ENCODE data around the gene CEND1.
"Not testable (repeated sequence)": the region's sequence is repeated elsewhere in the genome, so short reads cannot be mapped to it uniquely, and the experiment has no call there.

CEND1 gene

DNA sequence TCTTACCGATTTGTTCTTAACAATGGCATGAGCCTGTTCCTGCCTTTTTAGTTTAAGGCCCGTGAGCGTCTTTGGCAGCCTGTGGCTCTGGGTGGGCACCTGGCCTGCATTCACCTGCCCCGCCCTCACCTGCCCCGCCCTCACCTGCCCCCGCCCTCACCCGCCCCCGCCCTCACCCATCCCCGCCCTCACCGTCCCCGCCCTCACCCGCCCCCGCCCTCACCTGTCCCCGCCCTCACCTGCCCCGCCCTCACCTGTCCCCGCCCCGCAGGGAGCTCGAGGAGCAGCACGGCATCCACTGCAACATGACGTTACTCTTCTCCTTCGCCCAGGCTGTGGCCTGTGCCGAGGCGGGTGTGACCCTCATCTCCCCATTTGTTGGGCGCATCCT lies 26.8 kb downstream of the CEND1 start:
- DNase-seq = no peak

DNA sequence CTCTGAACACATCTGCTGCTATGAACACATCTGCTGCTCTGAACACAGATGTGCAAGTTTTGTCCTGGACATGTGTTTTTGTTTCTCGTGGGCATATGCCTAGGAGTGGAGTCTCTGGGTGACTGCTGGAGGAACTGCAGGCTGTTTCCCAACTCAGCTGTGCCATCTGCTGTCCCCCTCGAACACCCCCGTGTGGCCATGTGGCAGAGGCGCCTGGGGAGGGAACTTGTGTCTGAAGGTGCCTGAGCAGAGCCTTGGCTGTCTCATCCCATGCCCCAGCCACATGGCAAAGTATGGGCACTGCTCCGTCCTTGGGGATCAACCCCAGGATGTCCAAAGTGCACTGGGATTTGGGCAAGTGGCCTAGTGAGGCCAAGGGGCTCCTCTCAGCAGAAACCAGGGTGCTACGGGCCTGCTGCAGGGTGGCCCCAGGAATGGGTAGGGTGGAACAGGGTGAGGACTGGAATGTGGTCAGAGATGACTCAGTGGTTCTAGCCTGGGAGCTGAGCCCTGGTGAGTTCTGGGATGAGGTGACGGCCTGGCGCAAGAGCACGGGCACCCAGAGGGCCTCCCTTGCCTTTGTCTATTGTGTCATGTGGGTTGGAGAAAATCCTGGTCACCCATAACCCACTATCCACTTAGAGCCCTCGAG lies 27.3 kb downstream of the CEND1 start:
- peak; percentile 96 for DNase-seq

DNA sequence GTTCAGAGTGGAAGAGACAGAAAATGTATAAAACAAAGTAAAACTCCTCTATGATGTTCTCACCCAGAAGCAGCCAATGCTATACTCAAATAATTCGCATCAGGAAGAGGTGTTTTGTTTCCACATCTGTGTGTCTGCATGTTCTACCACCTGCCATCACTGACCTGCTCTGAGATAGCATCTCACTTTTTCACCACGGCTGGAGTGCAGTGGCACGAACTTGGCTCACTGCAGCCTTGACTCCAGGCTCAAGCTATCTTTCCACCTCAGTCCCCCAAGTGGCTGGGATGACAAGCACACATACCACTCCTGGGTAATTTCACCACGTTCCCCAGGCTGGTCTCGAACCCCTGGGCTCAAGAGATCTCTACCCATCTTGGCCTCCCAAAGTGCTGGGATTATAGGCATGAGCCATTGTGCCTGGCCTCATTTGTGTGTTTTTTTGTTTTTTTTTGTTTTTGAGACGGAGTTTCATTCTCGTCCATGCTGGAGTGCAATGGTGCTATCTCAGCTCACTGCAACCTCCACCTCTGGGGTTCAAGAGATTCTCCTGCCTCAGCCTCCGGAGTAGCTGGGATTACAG lies 28.3 kb downstream of the CEND1 start:
- no peak for DNase-seq

DNA sequence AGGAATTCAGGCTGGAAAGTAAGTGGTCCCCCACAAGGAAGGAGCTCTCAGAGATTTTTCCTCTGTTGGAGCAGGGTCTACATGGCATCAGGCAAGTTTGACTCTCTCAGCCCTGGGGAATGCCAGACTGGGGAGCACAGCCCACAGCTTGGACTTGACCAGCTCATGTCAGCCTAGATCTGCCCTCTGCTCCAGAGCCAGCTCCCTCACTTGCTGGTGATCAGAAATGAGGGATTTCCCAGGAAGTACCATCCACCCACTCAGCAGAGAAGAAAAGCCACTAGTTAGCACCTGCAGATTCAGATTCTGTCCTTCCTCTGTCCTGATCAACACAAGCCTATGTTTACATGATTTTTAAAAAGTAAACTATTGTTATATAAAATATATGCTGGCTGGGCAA lies 29.7 kb downstream of the CEND1 start:
- DNase-seq = no peak

DNA sequence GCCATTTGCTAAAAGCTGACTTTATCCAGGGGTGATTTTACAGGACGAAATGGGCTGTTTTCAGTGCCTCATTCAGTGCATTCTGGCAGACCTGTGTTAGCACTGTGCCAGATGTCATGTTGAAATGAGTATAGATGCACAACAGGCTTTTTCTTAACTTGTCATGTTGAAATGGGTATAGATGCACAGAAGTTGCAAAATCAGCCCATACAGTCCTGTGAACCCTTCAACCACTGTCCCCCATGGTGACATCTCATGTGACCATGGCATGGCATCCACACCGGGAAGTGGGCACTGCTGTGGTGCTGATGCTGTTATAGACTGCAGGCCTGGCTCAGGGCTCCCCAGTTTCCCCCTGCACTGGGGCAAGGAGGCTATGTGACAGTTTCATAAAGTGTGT lies 40.2 kb downstream of the CEND1 start:
- DNase-seq = no peak

DNA sequence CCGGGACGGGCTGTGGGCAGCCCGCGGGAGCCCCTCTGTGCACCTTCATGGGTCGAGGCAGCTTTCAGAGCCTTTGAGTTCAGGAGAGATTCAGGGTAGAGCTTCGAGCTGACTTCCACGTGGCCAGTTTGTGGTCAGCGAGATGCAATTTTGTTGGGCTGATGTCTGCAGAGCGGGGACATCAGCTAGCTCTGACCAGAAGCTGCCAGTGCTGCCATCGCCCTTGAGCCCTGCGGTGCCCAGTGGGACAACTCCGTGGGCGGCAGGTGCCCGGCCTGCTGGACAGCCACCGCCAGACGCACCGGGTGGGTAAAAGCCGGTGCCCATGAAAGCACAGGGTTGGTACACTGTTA lies 41.9 kb downstream of the CEND1 start:
- peak; percentile 35 for DNase-seq

DNA sequence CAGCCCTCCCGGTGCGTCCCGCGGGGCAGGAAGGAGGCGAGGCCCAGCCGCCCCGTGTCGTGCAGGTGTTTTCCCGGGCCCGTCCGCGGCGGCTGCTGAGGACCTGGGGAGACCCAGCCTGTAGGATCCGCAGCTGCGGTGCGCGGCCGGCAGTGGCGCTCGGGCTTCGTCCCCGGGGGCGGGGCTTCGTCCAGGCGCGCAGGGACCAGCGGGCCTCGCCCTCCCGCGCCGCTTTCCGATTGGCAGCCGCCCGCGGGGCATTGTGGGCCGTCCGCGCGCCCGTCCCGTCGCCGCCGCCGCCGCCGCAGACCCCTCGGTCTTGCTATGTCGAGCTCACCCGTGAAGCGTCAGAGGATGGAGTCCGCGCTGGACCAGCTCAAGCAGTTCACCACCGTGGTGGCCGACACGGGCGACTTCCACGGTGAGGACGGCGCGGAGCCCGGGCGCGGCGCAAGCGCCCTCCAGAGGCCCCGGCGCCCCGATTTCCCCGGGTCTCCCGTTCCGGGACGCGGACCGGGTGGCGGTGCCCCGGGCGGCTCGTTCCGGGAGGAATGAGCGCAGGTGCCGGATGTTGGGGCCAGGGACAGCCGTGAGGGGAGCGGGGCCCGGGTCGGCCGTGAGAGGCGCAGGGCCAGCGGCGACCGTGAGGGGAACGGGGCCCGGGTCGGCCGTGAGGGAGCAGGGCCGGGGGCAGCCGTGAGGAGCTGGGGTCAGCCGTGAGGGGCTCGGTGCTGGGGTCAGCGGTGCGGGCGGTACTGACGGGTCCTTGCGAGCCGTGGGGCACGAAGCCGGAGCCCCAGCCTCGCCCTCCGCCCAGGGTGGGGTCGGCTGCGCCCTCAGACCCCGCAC lies 42.5 kb downstream of the CEND1 start, which contains the start of gene TALDO1:
TALDO1 (plus strand) TSS at position 307 of the 849 bp plus-strand sequence; CDS start at position 325, 18 bp downstream.
- DNase-seq = peak; percentile 86

DNA sequence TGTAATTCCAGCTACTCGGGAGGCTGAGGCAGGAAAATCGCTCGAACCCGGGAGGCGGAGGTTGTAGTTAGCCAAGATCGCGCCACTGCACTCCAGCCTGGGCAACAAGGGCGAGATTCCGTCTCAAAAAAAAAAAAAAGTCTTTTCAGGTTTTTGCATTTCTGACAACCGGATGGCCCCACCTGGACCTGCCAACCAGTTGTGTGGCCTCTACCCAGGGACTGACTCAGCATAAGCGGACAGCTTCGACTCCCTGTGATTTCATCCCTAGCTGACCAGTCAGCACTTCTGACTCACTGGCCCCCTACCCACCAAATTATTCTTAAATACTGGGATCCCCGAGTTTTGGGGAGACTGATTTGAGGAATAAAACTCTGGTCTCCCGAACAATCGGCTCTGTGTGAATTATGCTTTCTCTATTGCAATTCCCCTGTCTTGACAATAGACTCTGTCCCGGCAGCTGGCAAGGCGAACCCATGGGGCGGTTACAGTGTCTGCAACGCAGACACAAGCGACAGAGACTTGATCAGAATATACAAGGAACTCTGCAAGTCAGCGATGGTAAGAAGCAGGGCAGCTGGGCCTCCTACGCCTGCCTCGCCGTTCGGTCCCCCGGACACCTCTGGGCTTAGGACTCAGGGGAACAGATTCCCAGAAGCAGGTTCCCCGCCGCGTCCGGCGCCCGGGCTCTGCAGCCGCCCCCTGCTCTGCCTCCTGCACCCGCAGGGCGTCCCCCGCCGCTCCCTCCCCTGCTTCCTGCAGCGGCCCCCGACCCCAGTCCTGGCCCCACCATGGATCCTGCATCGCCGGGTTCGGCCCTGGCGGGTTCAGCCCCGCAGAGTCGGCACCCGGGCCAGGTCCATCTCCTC lies 43.4 kb downstream of the CEND1 start:
- DNase-seq = peak; percentile 40

DNA sequence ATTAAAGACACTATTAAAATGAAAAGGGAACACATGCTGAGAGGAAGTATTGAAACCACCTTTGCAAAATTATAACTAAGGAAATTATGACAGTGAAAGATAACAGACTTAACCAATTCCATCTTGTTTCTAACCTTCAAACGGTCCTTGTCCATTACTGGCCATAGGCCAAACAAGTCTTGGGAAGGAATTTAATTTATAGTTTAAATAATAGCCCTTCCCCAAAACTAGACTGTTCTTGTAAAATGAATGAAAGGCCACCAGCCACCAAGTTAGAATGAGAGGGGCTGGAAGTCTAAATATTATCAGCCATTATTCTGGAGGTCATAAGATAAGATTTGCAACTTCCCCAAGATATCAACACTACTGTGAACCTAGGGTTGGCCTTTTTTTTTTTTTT lies 44.5 kb downstream of the CEND1 start:
- no peak for DNase-seq

DNA sequence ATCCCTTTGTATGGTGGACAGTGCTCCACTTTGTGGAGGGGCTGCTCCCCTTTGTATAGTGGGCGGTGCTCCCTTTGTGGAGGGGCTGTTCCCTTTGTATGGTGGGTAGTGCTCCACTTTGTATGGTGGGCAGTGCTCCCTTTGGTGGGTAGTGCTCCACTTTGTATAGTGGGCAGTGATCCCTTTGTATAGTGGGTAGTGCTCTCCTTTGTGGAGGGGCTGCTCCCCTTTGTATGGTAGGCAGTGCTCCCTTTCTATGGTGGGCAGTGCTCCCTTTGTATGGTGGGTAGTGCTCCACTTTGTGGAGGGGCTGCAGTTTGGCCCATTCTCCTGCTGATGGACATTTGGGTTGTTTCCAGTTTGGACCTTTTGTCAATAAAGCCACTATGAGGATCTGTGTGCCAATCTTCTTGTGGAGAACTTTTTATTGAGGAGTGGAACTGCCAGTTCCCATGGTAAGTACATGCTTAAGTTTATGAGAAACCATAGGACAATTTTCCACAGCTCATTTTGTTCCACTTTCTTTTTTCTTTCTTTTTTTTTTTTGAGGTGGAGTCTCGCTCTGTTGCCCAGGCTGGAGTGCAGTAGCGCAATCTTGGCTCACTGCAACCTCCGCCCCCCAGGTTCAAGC lies 47.2 kb downstream of the CEND1 start:
- no peak for DNase-seq

DNA sequence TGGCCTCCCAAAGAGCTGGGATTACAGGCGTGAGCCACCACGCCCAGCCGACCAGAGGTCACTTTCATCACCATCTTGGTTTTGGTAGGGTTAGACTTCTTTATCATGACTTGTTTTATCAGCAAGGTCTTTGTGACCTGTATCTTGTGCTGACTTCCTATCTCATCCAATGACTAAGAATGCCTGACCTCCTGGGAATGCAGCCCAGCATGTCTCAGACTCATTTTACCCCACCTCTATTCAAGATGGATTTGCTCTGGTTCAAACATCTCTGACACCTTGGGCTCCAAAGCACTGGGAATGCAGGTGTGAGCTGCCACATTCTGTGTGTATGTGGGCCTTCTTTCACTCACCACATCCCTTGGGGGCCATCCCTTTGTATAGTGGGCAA lies 47.7 kb downstream of the CEND1 start:
- DNase-seq = no peak

DNA sequence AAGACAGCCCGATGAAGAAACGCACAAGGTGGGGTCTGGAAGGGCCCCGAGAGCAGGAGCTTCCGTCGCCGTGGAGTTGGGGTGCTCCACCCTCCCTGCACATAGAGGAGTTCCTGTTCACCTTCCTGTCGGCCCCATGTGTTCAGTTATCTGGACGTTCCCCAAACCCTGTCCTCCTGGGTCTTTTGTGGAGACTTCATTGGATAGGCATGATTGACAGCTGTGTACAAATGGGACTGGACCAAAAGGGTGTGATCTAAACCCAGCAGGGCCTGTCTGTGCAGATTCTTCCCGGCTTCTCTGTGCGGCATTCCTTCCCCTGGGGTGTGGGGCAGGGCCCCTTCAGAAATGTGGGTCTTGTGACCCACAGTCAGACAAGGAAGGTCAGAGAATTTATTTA lies 52.0 kb downstream of the CEND1 start:
- DNase-seq = not testable (repeated sequence)

DNA sequence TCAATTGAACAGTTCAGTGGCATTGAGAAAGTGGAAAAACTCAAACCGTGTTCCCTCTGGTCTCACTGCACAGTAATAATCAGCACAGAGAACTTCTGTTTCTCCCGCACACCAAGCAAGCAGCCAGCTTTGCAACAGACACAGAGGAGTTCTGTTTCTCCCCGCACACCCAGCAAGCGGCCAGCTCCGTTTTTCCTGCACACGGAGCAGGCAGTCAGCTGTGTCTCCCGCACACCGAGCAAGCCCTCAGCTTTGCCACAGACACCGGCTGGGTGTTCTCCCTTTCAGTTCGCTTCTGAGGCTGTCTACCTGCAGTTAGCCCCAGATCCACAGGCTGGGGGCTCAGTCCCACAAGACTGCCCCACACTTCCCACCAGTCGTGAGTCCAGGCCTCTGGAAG lies 52.5 kb downstream of the CEND1 start:
- no peak for DNase-seq

Measured in EL (cell line).